ENCODE data around the gene ACOXL. TPM values are rescaled to one million over a fixed set of nuclear protein-coding genes. Genes with fewer than 3 reads are reported as not detected.

The ACOXL gene
- total and polyA plus RNA-seq, 2 donors (not counting 3 experiments of a cell fraction or from before 2014, with no cell fraction given), result not detected

- FAIRE-seq, result no peak
- dilution Hi-C loops (cut with MboI; ENCODE audit: extremely low pct_ligation_motif_present, low sequenced_read_pairs) (no loop called here), intact Hi-C loops (cut with micrococcal nuclease) (no loop called here)
- Histone ChIP-seq H3K27ac (ENCODE audit: insufficient read depth, low read depth, low read length) (no peak overlapping the region), H3K4me1 (ENCODE audit: control insufficient read depth, extremely low read depth, insufficient read depth, low read length) (peaks cover 7% of the 10 kb centered on the region), H3K4me2 (ENCODE audit: insufficient read depth, low read length) (no peak overlapping the region), H3K4me3 (replicated peaks in 1 of 3; ENCODE audit: insufficient read depth in 1 of 3, low read depth in 1 of 3, low read length in 3 of 3) (no peak overlapping the region), H3K79me2 (ENCODE audit: control insufficient read depth, insufficient read depth, low read length) (no peaks in the 10 kb centered on the region), H3K9me3 (replicated peaks; ENCODE audit: control insufficient read depth, insufficient read depth, low read length) (no peaks in the 10 kb centered on the region), H3K36me3 (ENCODE audit: control insufficient read depth in 2 of 2, extremely low read depth in 1 of 2, insufficient read depth in 2 of 2, low read length in 2 of 2) (peaks cover 0 to 13% of the 10 kb centered on the region in 2 experiments), H3K9me1 (replicated peaks; ENCODE audit: control insufficient read depth, extremely low read depth, insufficient read depth, low read length) (no peaks in the 10 kb centered on the region), H4K20me1 (replicated peaks; ENCODE audit: control insufficient read depth, extremely low read depth, insufficient read depth, low read length) (no peaks in the 10 kb centered on the region), H2AFZ (ENCODE audit: low read depth, low read length) (no peak overlapping the region), H3K9ac (replicated peaks; ENCODE audit: extremely low read depth, insufficient read depth, low read length) (no peak overlapping the region), H3K27me3 (ENCODE audit: control insufficient read depth in 2 of 2, insufficient read depth in 2 of 2, low read length in 2 of 2) (no peaks in the 10 kb centered on the region)
- TF ChIP-seq JUN (IDR thresholded peaks at IDR 0.05; ENCODE audit: borderline replicate concordance, insufficient read depth, insufficient read length, low read depth), result no peak
- TF ChIP-seq MAX (IDR thresholded peaks at IDR 0.05; ENCODE audit: insufficient read depth, insufficient read length), result no peak
- TF ChIP-seq CTCF (IDR thresholded peaks at IDR 0.05; ENCODE audit: extremely low read depth in 1 of 2, insufficient read depth in 1 of 2, low read depth in 1 of 2, low read length in 2 of 2), result no peak
- no TSS peak for BruUV-seq (replicated peaks)
- ChIA-PET CTCF (interaction anchor here (2.0 kb wide), 1 partner anchor 23 kb away, joined by 4 read pairs; no protein-coding TSS in a partner anchor), POLR2A (no interaction called here)
- no peak for DNase-seq (ENCODE audit: low read depth, low spot score)
These were observed 394.2 kb downstream of the ACOXL start for GRCh38 chr2:111126581-111126980.

GRCh38 chr2:111127351-111127750 lies 395.0 kb downstream of the ACOXL start:
- Histone ChIP-seq H3K27ac (ENCODE audit: insufficient read depth, low read depth, low read length) (no peak overlapping the region), H3K9ac (replicated peaks; ENCODE audit: extremely low read depth, insufficient read depth, low read length) (no peak overlapping the region), H3K27me3 (ENCODE audit: control insufficient read depth in 2 of 2, insufficient read depth in 2 of 2, low read length in 2 of 2) (no peaks in the 10 kb centered on the region), H3K36me3 (ENCODE audit: control insufficient read depth in 2 of 2, extremely low read depth in 1 of 2, insufficient read depth in 2 of 2, low read length in 2 of 2) (peaks cover 0 to 16% of the 10 kb centered on the region in 2 experiments), H2AFZ (ENCODE audit: low read depth, low read length) (no peak overlapping the region), H3K9me1 (replicated peaks; ENCODE audit: control insufficient read depth, extremely low read depth, insufficient read depth, low read length) (no peaks in the 10 kb centered on the region), H4K20me1 (replicated peaks; ENCODE audit: control insufficient read depth, extremely low read depth, insufficient read depth, low read length) (peaks cover 2% of the 10 kb centered on the region), H3K4me1 (ENCODE audit: control insufficient read depth, extremely low read depth, insufficient read depth, low read length) (peaks cover 3% of the 10 kb centered on the region), H3K4me2 (ENCODE audit: insufficient read depth, low read length) (no peak overlapping the region), H3K9me3 (replicated peaks; ENCODE audit: control insufficient read depth, insufficient read depth, low read length) (no peaks in the 10 kb centered on the region), H3K79me2 (ENCODE audit: control insufficient read depth, insufficient read depth, low read length) (no peaks in the 10 kb centered on the region), H3K4me3 (replicated peaks in 1 of 3; ENCODE audit: insufficient read depth in 1 of 3, low read depth in 1 of 3, low read length in 3 of 3) (no peak overlapping the region)
- dilution Hi-C loops (cut with MboI; ENCODE audit: extremely low pct_ligation_motif_present, low sequenced_read_pairs) (no loop called here), intact Hi-C loops (cut with micrococcal nuclease) (no loop called here)
- FAIRE-seq (no peak), DNase-seq (ENCODE audit: low read depth, low spot score) (no peak)
- BruUV-seq (replicated peaks), result no TSS peak
- CTCF ChIA-PET, result no interaction called here
- TF ChIP-seq GATA2 (IDR thresholded peaks at IDR 0.05; ENCODE audit: insufficient read depth, insufficient read length, low read depth, low read length) (no peak), FOS (IDR thresholded peaks at IDR 0.05; ENCODE audit: borderline replicate concordance, insufficient read depth, low read length) (no peak), POLR2A (IDR thresholded peaks at IDR 0.05; ENCODE audit: low read depth, low read length) (no peak), MAX (IDR thresholded peaks at IDR 0.05; ENCODE audit: insufficient read depth, insufficient read length) (no peak), CTCF (IDR thresholded peaks at IDR 0.05; ENCODE audit: extremely low read depth in 1 of 2, insufficient read depth in 1 of 2, low read depth in 1 of 2, low read length in 2 of 2) (no peak), EZH2 (IDR thresholded peaks at IDR 0.05; ENCODE audit: borderline replicate concordance, low read depth, low read length, severe bottlenecking) (no peak)
- POLR2A ChIA-PET, result no interaction called here
